NCI-H1105 (cell line): Measurements from ENCODE around the gene BMP7.

Experiments used
- DNase-seq: peaks from one replicate; lab custom pipeline; 2025; lab: John Stamatoyannopoulos, UW

BMP7 gene

GRCh38 chr20:57225830-57226229, 40.6 kb downstream of the BMP7 start:
- DNase-seq: no peak

GRCh38 chr20:57225197-57225733, 41.2 kb downstream of the BMP7 start:
- no peak for DNase-seq

- no peak for DNase-seq
Observed at GRCh38 chr20:57224641-57225138, 41.8 kb downstream of the BMP7 start.

DNA sequence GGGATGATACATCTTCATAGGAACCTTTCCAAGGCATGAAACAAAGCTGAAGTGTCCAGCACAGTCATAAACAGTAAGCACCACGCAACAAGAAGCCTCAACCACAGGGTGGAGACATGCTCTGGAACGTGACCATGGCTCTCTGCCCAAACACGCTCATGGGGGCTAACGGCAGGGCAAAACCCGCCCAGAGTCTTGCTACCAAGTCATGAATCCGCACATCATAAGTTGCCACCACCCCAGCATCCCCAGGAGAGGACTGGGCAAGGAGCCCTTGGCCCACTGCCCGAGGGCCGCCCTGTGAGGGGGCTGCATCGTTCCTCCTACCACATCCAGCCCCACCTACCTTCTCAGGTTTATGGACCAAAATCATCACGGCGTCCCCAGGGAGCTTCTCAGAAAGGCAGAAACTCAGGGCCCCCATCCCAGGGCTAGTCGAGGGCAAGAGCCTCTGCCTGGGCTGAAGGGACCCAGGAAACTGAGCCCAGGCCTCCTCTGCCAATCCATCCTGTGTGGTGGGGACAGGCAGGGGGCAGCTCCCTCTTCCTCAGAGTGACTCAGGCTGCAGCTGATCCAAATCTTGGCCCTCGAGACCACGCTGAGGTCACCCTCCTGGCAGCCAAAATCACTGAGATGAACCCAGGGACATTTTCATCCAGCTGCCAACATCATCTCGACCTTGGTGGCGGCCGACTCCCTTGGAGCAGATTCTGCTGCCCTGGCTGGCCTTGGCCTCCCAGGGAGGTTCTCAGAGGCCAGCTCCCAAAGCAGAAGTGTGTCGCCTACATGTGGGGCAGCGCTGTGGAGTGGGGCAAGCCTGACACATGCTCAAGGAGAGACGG, 42.6 kb downstream of the BMP7 start:
- DNase-seq: no peak

GRCh38 chr20:57222631-57222950, 43.9 kb downstream of the BMP7 start:
- DNase-seq: no peak

DNA sequence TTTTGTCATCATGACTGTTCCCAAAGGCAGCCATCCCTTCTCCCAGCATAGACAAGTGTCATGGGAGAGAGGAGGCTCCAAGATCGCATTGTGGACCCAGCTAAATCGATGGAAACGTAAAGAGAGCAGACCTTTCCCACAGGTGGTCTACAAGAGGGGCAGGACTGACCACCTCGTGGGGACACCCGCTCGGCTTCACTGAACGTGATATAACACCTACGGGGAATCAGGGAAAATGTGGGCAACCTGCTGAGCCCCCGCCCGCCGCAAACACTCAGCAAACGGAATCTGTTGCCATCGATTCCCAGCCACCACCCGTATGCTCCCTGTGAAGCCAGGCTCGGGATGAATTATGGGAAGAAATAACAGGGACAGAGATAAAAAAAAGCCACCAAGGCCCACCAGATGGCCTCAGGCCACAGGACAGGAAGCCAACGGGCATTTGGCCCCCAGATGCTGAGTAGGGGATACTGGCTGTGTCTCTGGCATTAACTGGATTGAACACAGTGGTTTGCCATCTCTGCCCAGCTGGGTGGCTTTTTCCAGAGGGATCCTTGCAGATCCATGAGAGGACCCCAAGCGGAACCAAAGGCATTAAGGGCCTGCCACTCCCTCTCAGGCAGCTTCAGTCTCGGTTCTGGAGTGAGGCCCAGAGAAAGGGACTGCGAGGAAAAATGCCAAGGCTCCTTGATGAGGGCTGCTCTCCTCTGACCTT, 44.4 kb downstream of the BMP7 start:
- DNase-seq: no peak

- DNase-seq: no peak
Observed at GRCh38 chr20:57220337-57221145, 45.9 kb downstream of the BMP7 start.

DNA sequence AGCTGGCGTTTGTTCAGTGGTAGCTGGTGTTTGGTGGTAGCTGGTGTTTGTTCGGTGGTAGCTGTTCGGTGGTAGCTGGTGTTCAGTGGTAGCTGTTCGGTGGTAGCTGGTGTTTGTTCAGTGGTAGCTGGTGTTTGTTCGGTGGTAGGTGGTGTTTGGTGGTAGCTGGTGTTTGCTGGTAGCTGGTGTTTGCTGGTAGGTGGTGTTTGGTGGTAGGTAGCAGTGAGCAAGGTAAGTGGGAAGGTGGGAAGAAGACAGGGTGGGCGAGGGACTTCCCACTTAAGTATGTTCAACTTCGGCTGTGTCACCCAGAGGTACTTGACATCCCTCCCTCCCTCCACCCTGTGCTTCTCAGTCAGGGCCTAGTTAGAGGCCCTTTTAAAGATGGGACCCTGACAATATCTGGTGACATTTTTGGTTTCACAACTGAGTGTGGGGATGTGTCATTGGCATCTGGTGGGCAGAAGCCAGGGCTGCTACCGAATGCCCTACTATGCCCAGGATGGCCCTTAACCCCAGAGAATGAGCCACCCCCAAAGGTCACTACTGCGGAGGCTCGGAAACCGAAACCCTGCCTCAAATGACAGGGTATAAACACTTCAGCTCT, 47.3 kb downstream of the BMP7 start:
- DNase-seq: no peak

DNA sequence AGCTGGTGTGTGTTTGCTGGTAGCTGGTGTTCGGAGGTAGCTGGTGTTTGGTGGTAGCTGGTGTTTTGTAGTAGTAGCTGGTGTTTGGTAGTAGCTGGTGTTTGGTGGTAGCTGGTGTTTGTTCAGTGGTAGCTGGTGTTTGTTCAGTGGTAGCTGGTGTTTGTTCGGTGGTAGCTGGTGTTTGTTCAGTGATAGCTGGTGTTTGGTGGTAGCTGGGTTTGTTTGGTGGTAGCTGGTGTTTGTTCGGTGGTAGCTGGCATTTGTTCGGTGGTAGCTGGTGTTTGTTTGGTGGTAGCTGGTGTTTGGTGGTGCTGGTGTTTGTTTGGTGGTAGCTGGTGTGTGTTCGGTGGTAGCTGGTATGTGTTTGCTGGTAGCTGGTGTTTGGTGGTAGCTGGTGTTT, 48.0 kb downstream of the BMP7 start:
- DNase-seq: no peak

DNA sequence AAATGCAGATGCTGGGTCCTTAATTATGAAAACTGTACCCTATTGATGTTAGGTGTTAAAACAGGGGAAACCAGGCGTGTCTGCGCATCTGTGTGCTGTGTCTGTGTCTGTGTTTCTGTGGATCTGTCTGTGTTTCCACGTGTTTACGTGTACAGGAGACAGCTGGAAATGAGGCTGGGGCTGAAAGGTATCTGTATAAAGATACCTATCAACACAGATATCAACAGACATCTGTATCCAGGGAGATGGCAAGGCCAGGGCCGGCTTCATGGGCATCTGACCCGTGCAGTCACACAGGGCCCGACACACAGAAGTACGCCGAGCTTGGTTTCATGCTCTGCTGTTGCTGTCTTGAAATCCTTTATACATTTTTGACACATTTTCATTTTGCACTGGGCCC, 48.6 kb downstream of the BMP7 start:
- DNase-seq: no peak

DNA sequence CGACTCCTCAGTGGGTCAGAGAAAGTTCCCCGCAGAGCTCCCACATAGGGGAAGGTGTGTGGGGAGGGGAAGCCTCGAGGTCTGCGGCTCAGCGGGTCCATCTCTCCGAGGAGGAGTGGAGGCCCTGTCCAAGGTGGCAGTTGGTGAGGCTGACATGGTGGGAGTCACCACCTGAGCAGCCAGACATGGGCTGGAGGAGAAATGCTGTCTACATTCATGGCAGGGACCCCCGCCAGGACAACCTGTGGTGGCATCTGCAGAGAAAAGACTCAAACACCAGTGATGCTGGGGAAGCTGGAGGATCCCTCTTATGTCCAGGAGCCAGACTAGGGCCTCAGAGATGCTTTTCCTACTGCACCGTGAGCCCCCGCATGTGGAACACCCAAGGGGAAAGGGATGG, 49.8 kb downstream of the BMP7 start:
- no peak for DNase-seq

DNA sequence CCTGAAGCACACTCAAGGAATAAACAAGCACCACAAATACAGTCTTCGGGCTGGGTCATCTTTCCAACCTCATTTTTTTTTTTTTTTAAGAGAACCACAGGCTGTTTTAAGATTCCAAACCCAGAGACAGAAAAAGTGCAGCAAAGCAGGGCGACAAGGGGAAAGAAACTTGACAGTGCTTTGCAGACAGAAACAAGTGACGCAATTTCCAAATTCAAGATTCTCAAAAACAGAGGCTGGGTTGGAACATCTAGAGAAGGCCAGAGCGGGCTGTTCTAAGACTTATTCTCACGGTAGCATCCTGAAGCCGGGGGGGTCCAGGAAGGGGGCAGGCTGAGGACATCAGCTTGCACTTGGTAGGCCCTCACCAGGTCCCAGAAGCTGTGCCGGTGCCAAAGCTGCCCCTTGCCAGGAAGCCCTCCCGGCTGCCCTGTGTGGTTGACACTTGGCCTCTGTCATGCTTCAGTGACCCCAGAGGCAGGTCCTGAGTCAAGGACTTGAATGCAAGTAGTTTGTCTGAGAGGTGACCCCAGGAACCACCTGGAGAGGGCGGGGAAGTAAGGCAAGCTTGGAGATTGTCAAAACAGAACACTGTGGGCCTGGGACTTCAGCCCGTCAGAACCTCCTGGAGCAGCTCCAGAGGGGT, 50.5 kb downstream of the BMP7 start:
- no peak for DNase-seq

- DNase-seq: no peak
Observed at GRCh38 chr20:57215426-57215825, 51.0 kb downstream of the BMP7 start.

DNA sequence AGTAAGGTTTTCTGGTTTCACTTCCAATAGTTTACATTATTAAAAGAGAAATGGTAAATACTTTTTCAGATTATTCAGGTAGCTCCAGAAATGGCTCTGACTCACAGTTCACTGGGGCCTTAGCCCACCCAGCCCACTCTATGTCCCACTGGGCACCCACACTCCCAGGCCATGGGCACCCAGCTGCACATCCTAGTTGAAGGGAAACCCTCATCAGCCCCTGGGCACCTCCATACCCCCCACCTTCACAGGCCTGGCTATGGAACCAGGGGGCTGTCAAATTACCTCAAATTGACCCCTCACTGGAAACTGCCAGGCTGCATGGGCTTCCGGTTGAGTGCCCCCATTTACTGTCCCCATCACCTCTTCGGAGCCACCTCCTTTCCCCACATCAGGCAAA, 51.5 kb downstream of the BMP7 start:
- DNase-seq: no peak

- DNase-seq: no peak
Observed at GRCh38 chr20:57214427-57214826, 52.0 kb downstream of the BMP7 start.

- no peak for DNase-seq
Observed at GRCh38 chr20:57213924-57214323, 52.5 kb downstream of the BMP7 start.

DNA sequence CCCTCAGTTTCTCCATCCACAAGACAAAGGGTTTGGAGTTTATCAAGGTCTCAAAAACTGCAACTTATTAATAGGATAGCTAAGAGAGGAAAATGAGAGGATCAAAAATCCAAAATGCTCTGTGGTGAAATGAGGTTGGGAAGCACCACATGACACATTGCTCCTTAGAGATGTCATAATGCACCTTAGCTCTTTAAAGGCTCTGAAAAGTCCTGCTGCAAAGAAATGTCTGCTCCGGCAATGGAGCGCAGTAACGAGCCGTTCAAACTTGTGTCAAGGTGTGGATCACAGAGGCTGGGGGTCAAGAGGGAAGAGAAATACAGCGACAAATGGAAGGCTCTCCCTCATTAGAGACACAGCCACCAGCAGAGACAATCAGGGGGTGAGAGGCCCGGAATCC, 53.1 kb downstream of the BMP7 start:
- no peak for DNase-seq

DNA sequence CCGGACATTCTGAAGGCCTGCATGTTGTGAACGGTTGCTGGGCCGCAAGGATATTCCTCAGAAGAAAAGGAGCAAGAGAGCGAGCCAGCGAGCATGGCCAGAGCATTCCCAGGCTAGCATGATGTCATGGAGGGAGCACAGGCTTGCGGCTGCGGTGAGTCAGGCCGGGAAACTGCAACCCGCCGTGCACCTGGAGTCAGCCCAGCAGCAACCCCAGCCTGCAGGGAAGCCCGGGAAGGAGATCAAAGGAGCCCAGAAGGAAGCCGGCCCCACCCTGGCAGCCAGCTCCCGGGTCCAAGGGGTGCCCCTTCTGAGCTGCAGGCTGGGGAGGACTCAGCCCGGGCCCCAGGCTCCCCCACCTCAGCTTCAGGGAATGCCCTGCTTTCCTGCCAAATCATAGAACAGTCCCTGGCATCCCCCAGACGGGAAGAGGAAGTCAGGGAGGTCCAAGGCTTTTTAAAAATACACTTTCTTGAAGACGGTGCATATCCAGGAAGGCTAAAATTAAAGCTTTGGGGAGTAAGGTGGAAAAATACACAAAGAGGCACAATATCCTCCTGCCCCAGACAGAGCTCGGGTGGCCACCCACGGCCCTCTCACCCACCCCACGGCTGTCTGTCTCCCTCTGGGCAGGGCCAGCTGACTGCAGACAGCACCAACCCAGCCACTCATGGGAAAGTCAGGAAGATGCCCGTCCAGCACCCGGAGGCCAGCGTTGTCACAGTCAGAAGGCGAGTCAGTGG, 53.7 kb downstream of the BMP7 start:
- no peak for DNase-seq

- DNase-seq: no peak
Observed at GRCh38 chr20:57211908-57212533, 54.4 kb downstream of the BMP7 start.

DNA sequence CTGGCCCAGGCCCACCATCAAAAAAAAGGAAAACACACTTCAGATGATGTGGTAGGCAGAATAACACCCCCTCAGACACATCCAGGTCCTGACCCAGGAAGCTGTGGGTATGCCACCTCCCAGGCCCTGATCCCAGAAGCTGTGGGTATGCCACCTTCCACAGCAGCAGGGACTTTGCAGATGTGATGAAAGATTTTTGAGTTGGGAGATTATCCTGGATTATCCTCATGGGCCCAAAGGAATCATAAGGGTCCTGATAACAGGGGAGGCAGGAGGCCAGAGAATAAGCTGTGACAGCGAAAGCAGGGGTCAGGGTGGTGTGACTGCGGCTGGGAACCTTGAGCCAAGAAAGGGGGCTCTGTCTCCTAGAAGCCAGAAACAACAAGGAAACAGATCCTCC, 55.0 kb downstream of the BMP7 start:
- DNase-seq: no peak
